Vagina (tissue), 2 donors: Measurements from ENCODE around the gene TPTE. TPM values are rescaled to one million over a fixed set of nuclear protein-coding genes. Genes with fewer than 3 reads are reported as not detected.
"Not testable (repeated sequence)": the region's sequence is repeated elsewhere in the genome, so short reads cannot be mapped to it uniquely, and the experiment has no call there.

Experiments used
- DNase-seq, 2 donors: peaks; one replicate each; pipeline ENCODE4 v3.0.0-alpha.2; 2017; ENCODE audit errors: extremely low spot score in 2 of 2
- H3K27ac ChIP-seq: fragments of 200-600 bp; sonication (generic); one replicate; pipeline ENCODE4 v1.5.1; 2019
- H3K27me3 ChIP-seq: fragments of 200-600 bp; sonication (generic); one replicate; pipeline ENCODE4 v1.5.1; 2019
- H3K36me3 ChIP-seq, 2 donors: fragments of 200-600 bp; sonication (generic); one replicate each; pipeline ENCODE4 v1.5.1; 2017 to 2019
- H3K4me1 ChIP-seq: fragments of 200-600 bp; sonication (generic); one replicate; pipeline ENCODE4 v1.5.1; 2019
- H3K4me3 ChIP-seq, 2 donors: fragments of 200-600 bp; sonication (generic); 1 replicate in 1 of 2; 2 replicates in 1 of 2; pipeline ENCODE4 v1.5.1; 2016 to 2019
- H3K9me3 ChIP-seq: fragments of 200-600 bp; sonication (generic); one replicate; pipeline ENCODE4 v1.5.1; 2019
- CTCF ChIP-seq, 3 experiments: fragments of 450-650 bp in 2 of 3; fragments of 200-600 bp in 1 of 3; sonication (generic) in 1 of 3; IDR thresholded peaks; one replicate each; pipeline ENCODE4 v1.5.1; 2017 to 2019; ENCODE audit warnings: antibody characterized with exemption in 3 of 3, mild to moderate bottlenecking in 2 of 3, moderate library complexity in 2 of 3
- POLR2A ChIP-seq, 2 donors: fragments of 450-650 bp; IDR thresholded peaks; one replicate each; pipeline ENCODE4 v1.6.1; 2017; ENCODE audit warnings: antibody characterized with exemption in 2 of 2, mild to moderate bottlenecking in 2 of 2, moderate library complexity in 2 of 2
- POLR2AphosphoS5 ChIP-seq, 2 donors: sonication (generic); formaldehyde crosslinking; IDR thresholded peaks; one replicate each; pipeline ENCODE4 v1.9.0; 2017; ENCODE audit warnings: antibody characterized with exemption in 2 of 2, mild to moderate bottlenecking in 2 of 2, low read depth in 1 of 2; ENCODE audit not compliant: insufficient read depth in 1 of 2
- intact Hi-C: fragments of 100-400 bp; cut with DNase I; formaldehyde crosslinking; loops from one replicate; pipeline ENCODE4 v1.15.1; 2023
- total RNA-seq: library from RNA; depleted of rRNA; stranded (reverse); fragments of >200 nt; gene quantifications from one replicate; pipeline ENCODE4 v1.2.3, GENCODE V29; 2016

TPTE gene
- not detected for total RNA-seq

GRCh38 chr21:10521091-10521598, at the start of gene TPTE:
TPTE (plus strand) TSS chr21:10521583; CDS start chr21:10538724, 17,141 bp downstream.
- Histone ChIP-seq H3K9me3 (peaks cover 11% of the 10 kb centered on the region), H3K4me1 (no peaks in the 10 kb centered on the region), H3K27ac (no peak within 1 kb of the TSS), H3K36me3 (no peaks in the 10 kb centered on the region), H3K27me3 (no peaks in the 10 kb centered on the region), H3K4me3 (no peak within 1 kb of the TSS)
- TF ChIP-seq POLR2A (IDR thresholded peaks at IDR 0.05) = no peak
- no peak for TF ChIP-seq POLR2AphosphoS5 (IDR thresholded peaks at IDR 0.05; ENCODE audit: insufficient read depth in 1 of 2, low read depth in 1 of 2)
- TF ChIP-seq CTCF (IDR thresholded peaks at IDR 0.05) = no peak
- DNase-seq = no peak
- intact Hi-C loops = no loop called here

GRCh38 chr21:10471999-10472398, 49.4 kb upstream of the TPTE start:
- intact Hi-C loops, DNase-seq, H3K9me3 ChIP-seq: not testable (repeated sequence)

GRCh38 chr21:10477794-10478193, 43.6 kb upstream of the TPTE start:
- H3K9me3 ChIP-seq, H3K36me3 ChIP-seq, H3K27ac ChIP-seq, H3K27me3 ChIP-seq, H3K4me3 ChIP-seq, intact Hi-C loops, H3K4me1 ChIP-seq, DNase-seq: not testable (repeated sequence)

More at GRCh38 chr21:10471999-10472398, 49.4 kb upstream of the TPTE start:
- not testable (repeated sequence) for H3K4me1 ChIP-seq, H3K4me3 ChIP-seq, H3K27me3 ChIP-seq, H3K36me3 ChIP-seq, H3K27ac ChIP-seq

GRCh38 chr21:10479875-10480274, 41.5 kb upstream of the TPTE start:
- H3K4me3 ChIP-seq, H3K36me3 ChIP-seq, intact Hi-C loops, H3K9me3 ChIP-seq, H3K27me3 ChIP-seq, H3K4me1 ChIP-seq, DNase-seq, H3K27ac ChIP-seq: not testable (repeated sequence)

GRCh38 chr21:10484864-10485263, 36.5 kb upstream of the TPTE start:
- H3K4me3 ChIP-seq, DNase-seq, intact Hi-C loops, H3K27me3 ChIP-seq, H3K27ac ChIP-seq, H3K4me1 ChIP-seq, H3K36me3 ChIP-seq, H3K9me3 ChIP-seq: not testable (repeated sequence)

- H3K27me3 ChIP-seq, H3K4me3 ChIP-seq, DNase-seq, H3K9me3 ChIP-seq, intact Hi-C loops, H3K27ac ChIP-seq, H3K36me3 ChIP-seq, H3K4me1 ChIP-seq: not testable (repeated sequence)
Observed at GRCh38 chr21:10490453-10490852, 30.9 kb upstream of the TPTE start.

- DNase-seq = peak in 1 of 2 donors; percentile 74
- TF ChIP-seq CTCF (IDR thresholded peaks at IDR 0.05) = no peak
- TF ChIP-seq POLR2AphosphoS5 (IDR thresholded peaks at IDR 0.05; ENCODE audit: insufficient read depth in 1 of 2, low read depth in 1 of 2) = no peak
- no peak for TF ChIP-seq POLR2A (IDR thresholded peaks at IDR 0.05)
- Histone ChIP-seq H3K36me3 (no peaks in the 10 kb centered on the region), H3K27ac (no peak overlapping the region), H3K27me3 (no peaks in the 10 kb centered on the region), H3K4me1 (no peaks in the 10 kb centered on the region), H3K9me3 (no peaks in the 10 kb centered on the region), H3K4me3 (no peak overlapping the region)
- intact Hi-C loops = no loop called here
Observed at GRCh38 chr21:10511116-10511515, 10.3 kb upstream of the TPTE start.

GRCh38 chr21:10516889-10517288, 4.5 kb upstream of the TPTE start:
- H3K4me3 ChIP-seq, intact Hi-C loops, H3K4me1 ChIP-seq, H3K36me3 ChIP-seq, H3K9me3 ChIP-seq, H3K27ac ChIP-seq, H3K27me3 ChIP-seq: not testable (repeated sequence)
- peak in 1 of 2 donors; percentile 84 for DNase-seq

- DNase-seq, H3K4me1 ChIP-seq, H3K27me3 ChIP-seq, H3K36me3 ChIP-seq, H3K4me3 ChIP-seq, intact Hi-C loops, H3K27ac ChIP-seq: not testable (repeated sequence)
- peaks cover 11% of the 10 kb centered on the region for H3K9me3 ChIP-seq
Observed at GRCh38 chr21:10517904-10518303, 3.5 kb upstream of the TPTE start.

GRCh38 chr21:10521835-10522500, 585 bp downstream of the TPTE start:
- intact Hi-C loops, H3K4me1 ChIP-seq, H3K36me3 ChIP-seq, H3K27ac ChIP-seq, DNase-seq, H3K27me3 ChIP-seq, H3K4me3 ChIP-seq: not testable (repeated sequence)
- peaks cover 11% of the 10 kb centered on the region for H3K9me3 ChIP-seq
